ENCODE results near the gene CEACAM20. TPM values are rescaled to one million over a fixed set of nuclear protein-coding genes. Genes with fewer than 3 reads are reported as not detected.

Gene CEACAM20
- total RNA-seq, 1 experiment from 2014 or later = not detected

DNA sequence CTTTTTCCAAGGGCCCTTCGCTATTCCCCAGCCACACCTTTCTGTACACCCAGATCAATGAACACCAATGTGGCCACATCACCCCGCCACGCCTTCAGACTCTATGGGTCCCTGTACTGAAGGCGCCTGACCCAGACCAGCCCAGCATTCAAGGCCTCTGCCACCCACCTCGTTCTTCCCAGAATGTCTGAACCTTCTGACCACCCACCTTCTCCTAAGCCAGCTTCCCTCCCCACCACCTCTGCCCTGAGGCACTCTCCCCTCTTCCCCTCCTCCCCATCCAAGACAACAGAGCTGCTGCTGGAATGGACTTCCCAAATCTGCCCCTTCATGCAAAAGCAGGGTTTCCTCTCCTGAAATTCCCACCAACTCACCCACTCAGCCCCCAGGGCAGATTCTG is 3.3 kb upstream of the CEACAM20 start (continued):
- TF ChIP-seq, protein P1, sequence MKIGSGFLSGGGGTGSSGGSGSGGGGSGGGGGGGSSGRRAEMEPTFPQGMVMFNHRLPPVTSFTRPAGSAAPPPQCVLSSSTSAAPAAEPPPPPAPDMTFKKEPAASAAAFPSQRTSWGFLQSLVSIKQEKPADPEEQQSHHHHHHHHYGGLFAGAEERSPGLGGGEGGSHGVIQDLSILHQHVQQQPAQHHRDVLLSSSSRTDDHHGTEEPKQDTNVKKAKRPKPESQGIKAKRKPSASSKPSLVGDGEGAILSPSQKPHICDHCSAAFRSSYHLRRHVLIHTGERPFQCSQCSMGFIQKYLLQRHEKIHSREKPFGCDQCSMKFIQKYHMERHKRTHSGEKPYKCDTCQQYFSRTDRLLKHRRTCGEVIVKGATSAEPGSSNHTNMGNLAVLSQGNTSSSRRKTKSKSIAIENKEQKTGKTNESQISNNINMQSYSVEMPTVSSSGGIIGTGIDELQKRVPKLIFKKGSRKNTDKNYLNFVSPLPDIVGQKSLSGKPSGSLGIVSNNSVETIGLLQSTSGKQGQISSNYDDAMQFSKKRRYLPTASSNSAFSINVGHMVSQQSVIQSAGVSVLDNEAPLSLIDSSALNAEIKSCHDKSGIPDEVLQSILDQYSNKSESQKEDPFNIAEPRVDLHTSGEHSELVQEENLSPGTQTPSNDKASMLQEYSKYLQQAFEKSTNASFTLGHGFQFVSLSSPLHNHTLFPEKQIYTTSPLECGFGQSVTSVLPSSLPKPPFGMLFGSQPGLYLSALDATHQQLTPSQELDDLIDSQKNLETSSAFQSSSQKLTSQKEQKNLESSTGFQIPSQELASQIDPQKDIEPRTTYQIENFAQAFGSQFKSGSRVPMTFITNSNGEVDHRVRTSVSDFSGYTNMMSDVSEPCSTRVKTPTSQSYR (CRISPR knock-in tag; IDR thresholded peaks at IDR 0.05) = no peak
- TF ChIP-seq ZNF396 (CRISPR knock-in tag; IDR thresholded peaks at IDR 0.05; ENCODE audit: borderline replicate concordance) = no peak
- TF ChIP-seq MYBL2 (CRISPR knock-in tag; IDR thresholded peaks at IDR 0.05) = no peak

DNA sequence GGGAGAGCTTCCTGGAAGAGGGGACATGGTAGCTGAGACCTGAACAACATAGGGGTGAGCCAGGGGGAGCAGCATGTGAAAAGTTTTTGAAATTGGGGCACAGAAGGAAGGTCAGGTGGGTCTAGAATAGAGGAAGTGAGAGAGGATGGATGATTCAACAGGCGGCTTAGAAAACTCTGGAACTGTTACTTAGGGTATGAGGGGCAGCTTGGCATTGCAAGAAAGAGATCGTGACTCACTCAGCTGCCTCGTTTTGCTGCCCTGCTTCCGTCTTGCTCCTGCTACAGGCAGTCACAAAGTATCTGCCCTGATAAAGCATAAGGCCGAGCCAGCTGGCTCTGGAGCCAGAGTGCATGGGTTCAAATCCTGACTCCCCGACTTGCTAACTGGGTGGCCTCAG is 1.3 kb upstream of the CEACAM20 start:
- peaks cover 2% of the 10 kb centered on the region for H3K36me3 Mint-ChIP-seq
- peaks cover 48% of the 10 kb centered on the region for H3K9me3 Mint-ChIP-seq
- no peak overlapping the region for H3K27ac Mint-ChIP-seq
- TF ChIP-seq, protein P2, sequence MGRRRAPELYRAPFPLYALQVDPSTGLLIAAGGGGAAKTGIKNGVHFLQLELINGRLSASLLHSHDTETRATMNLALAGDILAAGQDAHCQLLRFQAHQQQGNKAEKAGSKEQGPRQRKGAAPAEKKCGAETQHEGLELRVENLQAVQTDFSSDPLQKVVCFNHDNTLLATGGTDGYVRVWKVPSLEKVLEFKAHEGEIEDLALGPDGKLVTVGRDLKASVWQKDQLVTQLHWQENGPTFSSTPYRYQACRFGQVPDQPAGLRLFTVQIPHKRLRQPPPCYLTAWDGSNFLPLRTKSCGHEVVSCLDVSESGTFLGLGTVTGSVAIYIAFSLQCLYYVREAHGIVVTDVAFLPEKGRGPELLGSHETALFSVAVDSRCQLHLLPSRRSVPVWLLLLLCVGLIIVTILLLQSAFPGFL (CRISPR knock-in tag; IDR thresholded peaks at IDR 0.05; ENCODE audit: borderline replicate concordance) = no peak
- TF ChIP-seq ZNF423 (CRISPR knock-in tag; IDR thresholded peaks at IDR 0.05) (no peak), NR2C2 (CRISPR knock-in tag; IDR thresholded peaks at IDR 0.05) (no peak), RELA (CRISPR knock-in tag; IDR thresholded peaks at IDR 0.05; ENCODE audit: borderline replicate concordance) (no peak), MXD4 (CRISPR knock-in tag; IDR thresholded peaks at IDR 0.05; ENCODE audit: borderline replicate concordance) (no peak)
- TF ChIP-seq, protein P3, sequence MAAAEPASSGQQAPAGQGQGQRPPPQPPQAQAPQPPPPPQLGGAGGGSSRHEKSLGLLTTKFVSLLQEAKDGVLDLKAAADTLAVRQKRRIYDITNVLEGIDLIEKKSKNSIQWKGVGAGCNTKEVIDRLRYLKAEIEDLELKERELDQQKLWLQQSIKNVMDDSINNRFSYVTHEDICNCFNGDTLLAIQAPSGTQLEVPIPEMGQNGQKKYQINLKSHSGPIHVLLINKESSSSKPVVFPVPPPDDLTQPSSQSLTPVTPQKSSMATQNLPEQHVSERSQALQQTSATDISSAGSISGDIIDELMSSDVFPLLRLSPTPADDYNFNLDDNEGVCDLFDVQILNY (CRISPR knock-in tag; IDR thresholded peaks at IDR 0.05) = no peak
- TF ChIP-seq, protein P4, sequence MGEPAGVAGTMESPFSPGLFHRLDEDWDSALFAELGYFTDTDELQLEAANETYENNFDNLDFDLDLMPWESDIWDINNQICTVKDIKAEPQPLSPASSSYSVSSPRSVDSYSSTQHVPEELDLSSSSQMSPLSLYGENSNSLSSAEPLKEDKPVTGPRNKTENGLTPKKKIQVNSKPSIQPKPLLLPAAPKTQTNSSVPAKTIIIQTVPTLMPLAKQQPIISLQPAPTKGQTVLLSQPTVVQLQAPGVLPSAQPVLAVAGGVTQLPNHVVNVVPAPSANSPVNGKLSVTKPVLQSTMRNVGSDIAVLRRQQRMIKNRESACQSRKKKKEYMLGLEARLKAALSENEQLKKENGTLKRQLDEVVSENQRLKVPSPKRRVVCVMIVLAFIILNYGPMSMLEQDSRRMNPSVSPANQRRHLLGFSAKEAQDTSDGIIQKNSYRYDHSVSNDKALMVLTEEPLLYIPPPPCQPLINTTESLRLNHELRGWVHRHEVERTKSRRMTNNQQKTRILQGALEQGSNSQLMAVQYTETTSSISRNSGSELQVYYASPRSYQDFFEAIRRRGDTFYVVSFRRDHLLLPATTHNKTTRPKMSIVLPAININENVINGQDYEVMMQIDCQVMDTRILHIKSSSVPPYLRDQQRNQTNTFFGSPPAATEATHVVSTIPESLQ (CRISPR knock-in tag; IDR thresholded peaks at IDR 0.05) = no peak
- TF ChIP-seq, protein P5, sequence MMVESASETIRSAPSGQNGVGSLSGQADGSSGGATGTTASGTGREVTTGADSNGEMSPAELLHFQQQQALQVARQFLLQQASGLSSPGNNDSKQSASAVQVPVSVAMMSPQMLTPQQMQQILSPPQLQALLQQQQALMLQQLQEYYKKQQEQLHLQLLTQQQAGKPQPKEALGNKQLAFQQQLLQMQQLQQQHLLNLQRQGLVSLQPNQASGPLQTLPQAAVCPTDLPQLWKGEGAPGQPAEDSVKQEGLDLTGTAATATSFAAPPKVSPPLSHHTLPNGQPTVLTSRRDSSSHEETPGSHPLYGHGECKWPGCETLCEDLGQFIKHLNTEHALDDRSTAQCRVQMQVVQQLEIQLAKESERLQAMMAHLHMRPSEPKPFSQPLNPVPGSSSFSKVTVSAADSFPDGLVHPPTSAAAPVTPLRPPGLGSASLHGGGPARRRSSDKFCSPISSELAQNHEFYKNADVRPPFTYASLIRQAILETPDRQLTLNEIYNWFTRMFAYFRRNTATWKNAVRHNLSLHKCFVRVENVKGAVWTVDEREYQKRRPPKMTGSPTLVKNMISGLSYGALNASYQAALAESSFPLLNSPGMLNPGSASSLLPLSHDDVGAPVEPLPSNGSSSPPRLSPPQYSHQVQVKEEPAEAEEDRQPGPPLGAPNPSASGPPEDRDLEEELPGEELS (CRISPR knock-in tag; IDR thresholded peaks at IDR 0.05) = no peak
- H3K4me1 Mint-ChIP-seq = no peaks in the 10 kb centered on the region
- no peak overlapping the region for H3K4me3 Mint-ChIP-seq
- H3K27me3 Mint-ChIP-seq (ENCODE audit: low read depth) = peaks cover 60% of the 10 kb centered on the region
- DNase-seq (ENCODE audit: low spot score) (no peak), ATAC-seq (no peak)
- POLR2A ChIA-PET = no interaction called here
- CTCF ChIA-PET = interaction anchor here (0.7 to 1.9 kb wide), 4 partner anchors 21 to 85 kb away, joined by 3 to 8 read pairs (median 4); partner anchors contain the start of gene ZNF180

DNA sequence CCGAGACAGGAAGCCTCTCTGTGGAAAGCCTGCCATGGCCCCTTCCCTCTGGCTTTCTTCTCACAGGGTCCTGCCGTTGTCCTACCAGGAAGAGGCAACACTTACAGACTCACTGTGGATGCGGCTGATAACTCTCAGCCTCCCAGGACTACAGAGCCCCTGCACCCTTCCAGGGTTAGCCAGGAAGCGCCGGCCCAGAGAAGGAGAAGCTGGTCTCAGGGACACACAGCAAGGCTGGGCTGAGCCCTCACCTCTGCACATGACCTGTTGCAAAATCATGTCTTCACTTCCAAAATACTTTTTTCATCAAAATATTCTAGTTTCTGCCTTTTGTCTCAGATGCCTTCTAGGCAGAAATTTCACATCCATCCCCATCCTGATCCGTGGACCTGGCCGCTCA is 1.9 kb downstream of the CEACAM20 start:
- Mint-ChIP-seq H3K27ac (no peak overlapping the region), H3K27me3 (ENCODE audit: low read depth) (peaks cover 45% of the 10 kb centered on the region)
- CTCF ChIA-PET = no interaction called here
- TF ChIP-seq, protein P6, sequence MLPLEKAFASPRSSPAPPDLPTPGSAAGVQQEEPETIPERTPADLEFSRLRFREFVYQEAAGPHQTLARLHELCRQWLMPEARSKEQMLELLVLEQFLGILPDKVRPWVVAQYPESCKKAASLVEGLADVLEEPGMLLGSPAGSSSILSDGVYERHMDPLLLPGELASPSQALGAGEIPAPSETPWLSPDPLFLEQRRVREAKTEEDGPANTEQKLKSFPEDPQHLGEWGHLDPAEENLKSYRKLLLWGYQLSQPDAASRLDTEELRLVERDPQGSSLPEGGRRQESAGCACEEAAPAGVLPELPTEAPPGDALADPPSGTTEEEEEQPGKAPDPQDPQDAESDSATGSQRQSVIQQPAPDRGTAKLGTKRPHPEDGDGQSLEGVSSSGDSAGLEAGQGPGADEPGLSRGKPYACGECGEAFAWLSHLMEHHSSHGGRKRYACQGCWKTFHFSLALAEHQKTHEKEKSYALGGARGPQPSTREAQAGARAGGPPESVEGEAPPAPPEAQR (CRISPR knock-in tag; IDR thresholded peaks at IDR 0.05) = no peak
- no peak for TF ChIP-seq ETV6 (CRISPR knock-in tag; IDR thresholded peaks at IDR 0.05)
- TF ChIP-seq, protein P1 (CRISPR knock-in tag; IDR thresholded peaks at IDR 0.05) = no peak
- no peak for TF ChIP-seq CBFB (CRISPR knock-in tag; IDR thresholded peaks at IDR 0.05; ENCODE audit: low read depth)
- TF ChIP-seq ZNF219 (CRISPR knock-in tag; IDR thresholded peaks at IDR 0.05; ENCODE audit: borderline replicate concordance) = no peak
- TF ChIP-seq NR3C1 (CRISPR knock-in tag; conservative IDR thresholded peaks at IDR 0.05; ENCODE audit: low read depth) = no peak
- TF ChIP-seq, protein P4 (CRISPR knock-in tag; IDR thresholded peaks at IDR 0.05) = no peak
- TF ChIP-seq, protein P7, sequence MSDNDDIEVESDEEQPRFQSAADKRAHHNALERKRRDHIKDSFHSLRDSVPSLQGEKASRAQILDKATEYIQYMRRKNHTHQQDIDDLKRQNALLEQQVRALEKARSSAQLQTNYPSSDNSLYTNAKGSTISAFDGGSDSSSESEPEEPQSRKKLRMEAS (CRISPR knock-in tag; IDR thresholded peaks at IDR 0.05) = no peak

More for the DNA sequence above, 1.9 kb downstream of the CEACAM20 start:
- POLR2A ChIA-PET = no interaction called here
- H3K36me3 Mint-ChIP-seq = peaks cover 2% of the 10 kb centered on the region; the same call in 1 of the 2 replicates
- no peak overlapping the region for H3K4me3 Mint-ChIP-seq
- no peak for DNase-seq (ENCODE audit: low spot score)
- peaks cover 45% of the 10 kb centered on the region for H3K9me3 Mint-ChIP-seq
- ATAC-seq = no peak
- H3K4me1 Mint-ChIP-seq = no peaks in the 10 kb centered on the region
